Colon (tissue), 2 donors: ENCODE data around the gene NF1.
"Not testable (repeated sequence)": the region's sequence is repeated elsewhere in the genome, so short reads cannot be mapped to it uniquely, and the experiment has no call there.

Source experiments
- FAIRE-seq: peaks from 2 replicates; lab custom pipeline; 2012; peaks lifted over from hg19 to GRCh38; lab: Jason Lieb, UNC
- donor health status: control.
- donor health status: control.

Gene NF1

DNA sequence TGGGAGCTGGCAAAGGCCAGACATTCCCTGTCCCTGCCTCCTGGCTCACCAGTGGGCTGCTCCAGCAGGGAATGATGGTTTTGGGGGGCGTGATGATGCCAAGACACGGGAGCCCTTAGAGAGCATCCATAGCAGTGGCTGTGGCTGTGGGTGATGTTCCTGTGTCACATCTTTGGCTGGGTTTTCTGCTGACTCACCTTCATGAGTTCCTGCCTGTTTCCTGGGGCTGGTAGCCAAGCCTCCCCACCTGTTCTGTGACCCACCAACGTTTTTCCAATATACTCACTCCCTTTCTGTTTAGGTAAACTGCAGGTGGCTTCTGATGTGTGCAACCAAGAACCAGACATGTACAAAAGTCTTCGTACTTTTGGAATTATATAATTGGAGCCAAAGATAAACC is 16.5 kb upstream of the NF1 start:
- no peak for FAIRE-seq

DNA sequence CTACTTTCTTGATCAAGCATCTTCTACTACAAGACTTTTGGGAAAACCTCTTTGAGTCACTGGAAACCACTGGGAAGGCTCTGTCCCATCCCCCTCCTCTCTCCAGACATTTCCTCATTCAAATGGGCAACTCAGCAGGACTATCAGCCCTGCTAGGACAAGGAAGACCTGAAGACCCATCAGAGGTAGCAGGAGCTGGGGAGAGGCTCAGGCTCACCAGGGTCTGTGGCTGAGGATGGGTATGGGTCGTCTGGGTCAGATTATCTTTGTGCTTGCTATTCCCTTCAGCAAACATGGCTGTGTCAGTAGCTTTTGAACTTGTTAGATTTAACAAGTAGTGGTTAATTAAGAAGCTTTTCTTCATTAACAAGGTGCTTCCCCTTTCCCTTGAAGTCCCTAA is 15.0 kb upstream of the NF1 start:
- no peak for FAIRE-seq

DNA sequence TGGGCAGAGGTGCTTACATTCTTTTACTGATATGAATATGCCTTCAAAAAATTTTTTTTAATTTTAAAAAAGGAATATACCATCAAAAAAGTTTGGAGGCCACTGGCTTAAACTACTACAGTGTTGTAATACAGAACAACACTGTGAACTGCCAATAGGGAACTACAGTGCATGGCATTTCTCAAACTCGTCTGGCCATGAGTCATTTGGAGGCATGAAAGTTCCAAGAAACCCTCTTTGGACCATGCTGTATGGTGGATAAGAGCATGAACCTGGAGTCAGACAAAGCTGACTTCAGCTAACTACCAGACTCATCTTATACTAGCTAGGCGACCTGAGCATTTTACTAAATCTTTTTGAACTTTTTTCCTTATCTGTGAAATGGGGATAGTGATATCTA is 9.2 kb upstream of the NF1 start:
- FAIRE-seq, result no peak

DNA sequence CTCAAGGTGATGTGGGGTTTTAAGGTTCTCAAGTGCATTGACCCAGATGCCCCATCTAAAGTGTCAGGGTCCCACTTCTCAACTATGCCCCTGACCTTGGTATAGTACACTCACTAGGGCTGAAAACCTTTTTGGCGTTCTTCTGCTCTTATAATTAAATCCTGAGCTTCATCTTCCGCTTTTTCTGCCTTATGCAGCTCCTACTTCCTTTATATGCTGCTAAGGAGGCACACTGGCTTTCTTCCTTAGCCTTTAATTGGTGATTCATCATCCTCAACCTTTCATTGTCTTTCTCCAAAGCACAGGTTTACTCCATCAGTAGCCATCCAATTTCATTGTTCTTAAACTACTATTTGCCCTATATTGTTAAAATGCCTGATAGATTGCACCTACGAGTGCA is 5.3 kb upstream of the NF1 start:
- no peak for FAIRE-seq

DNA sequence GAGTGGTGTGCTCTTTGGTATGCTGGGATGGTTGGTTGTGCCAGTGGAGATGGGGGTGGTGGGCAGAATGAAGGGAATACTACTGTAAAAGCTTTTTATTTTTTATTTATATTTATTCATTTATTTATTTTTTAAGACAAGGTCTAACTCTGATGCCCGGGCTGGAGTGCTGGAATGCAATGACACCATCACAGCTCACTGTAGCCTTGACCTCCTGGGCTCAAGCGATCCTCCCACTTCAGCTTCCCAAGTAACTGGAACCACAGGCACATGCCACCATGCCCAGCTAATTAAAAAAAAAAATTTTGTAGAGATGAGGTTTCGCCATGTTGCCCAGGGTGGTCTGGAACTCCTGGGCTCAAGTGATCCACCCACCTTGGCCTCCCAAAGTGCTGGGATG is 4.1 kb upstream of the NF1 start:
- not testable (repeated sequence) for FAIRE-seq

DNA sequence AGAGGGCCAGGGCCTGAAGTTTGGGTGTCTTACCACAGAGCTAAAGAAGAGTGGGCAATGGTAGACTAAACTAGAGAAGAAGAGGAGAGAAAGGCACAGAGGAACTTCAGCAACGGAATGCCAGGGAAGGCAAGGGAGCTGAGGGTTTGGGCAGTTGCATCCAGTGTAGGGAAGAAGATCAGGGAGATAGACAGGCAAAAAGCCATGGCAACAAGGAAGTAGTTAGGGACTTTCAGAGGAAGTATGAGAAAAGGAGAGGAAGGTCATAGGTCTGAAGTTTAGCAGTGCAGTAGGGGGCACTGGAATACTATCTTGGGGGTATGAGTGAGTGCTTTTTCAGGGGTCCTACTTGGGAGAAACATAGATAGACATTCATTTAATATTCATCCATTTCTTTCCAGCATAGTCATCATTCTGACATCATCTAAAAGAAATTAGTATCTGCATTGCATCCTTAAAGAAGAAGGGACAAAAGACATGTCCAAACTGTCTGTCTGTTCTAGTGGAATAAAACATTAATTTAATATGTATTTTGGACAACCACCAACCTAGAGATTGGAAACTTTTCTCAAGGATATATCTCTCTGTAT is 2.2 kb upstream of the NF1 start:
- FAIRE-seq, result no peak

DNA sequence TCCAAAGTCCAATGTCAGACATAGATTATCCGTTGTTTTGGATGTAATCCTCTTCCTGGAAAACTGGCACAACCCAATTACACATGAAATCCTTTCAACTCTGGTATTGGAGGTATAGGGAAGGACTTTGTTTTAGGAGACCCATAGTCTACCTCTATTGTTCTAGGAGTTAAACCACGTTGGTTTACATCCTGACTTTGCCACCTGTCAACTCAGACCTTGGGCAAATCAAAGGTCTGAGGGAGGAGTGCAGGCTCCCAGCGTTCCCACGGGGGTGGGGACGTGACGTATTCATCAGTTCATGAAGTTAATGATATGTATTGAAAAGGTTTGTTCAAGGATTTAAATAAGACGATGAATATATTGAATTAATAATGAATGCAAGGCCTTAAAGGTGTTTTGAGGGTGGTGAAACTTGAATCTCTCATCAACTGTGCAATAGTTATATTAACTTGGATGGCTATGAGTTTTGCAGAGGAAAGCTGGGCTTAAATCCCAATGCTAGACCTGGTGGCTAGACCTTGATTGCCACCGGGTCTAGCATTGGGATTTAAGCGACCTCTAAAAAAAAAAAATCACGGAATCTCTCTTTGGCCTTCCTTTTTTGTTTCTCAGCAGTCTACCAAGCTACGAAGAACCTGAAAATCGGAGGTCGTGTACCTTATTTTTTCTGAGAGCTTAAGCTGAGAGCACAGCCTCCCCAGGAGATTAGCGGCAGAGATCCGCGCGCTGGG is 744 bp upstream of the NF1 start:
- FAIRE-seq, result no peak

DNA sequence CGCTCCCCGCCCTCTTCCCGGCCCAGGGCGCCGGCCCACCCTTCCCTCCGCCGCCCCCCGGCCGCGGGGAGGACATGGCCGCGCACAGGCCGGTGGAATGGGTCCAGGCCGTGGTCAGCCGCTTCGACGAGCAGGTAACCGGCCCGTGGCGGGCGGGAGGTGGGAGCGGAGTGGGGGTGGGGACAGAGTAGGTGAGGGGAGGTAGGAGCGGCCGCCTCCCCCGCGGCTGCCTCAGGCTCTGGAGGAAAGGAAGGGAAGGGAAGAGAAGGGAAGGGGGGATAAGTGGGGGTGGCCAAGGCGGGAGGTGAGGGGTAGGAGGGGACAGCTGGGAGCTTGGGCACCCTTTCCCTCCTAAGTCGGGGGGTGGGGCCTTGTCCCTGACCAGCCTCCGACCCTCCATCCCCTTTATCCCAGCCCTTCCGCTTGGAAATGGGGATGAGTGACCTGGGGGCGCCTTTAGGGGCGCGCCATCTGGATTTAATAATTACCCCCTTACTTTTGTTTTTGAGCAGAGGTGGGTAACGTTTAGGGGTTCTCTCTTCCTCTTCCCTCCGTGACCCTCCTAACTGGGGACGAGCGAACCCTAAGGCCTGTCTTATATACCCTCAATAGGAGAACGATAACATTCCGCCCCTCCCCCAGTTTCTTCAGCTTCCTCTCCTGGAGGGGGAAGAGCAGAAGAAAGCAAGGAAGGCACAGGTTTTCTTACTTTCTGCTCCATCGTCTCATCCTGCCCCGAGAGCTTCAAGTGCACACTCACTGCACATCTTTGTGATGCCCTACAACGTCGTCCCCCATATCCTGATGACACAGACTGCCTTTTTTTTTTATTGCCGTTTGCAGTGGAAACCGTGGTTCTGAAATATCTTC is 694 bp downstream of the NF1 start:
- FAIRE-seq, result no peak

DNA sequence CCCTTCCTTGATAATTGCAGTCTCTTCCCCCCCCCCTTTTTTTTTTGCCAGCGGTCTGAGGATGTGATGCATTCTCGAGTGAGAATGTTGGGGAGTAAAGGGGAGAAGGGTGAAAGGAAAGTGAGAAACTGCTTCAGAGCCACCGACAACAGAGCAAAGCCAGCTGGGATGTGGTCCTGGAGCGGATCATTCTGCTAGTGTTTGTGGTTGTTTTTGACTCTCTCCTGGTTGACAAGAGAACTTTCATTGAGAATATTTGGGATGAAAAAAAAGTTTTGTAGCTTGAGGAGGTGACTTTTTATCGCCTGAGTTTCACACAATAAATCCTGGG is 1.3 kb downstream of the NF1 start:
- no peak for FAIRE-seq

DNA sequence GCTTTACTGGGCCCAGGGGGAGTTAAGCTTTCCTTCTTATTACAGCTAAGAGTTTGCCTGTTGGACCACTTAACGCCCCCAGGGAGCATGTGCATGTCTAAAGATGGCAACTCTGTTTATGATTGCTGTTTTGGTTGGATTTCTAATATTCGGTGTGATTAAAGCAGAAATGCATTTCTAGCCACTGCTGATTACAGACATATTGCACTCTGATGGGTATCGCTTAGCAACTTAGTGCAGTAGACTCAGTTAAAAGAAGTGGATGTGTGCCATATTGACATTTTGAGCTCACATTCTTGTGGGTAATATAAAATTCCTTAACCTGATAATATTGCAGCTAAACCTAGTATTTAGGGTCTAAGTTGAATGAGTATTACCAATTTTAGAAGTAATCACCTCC is 4.2 kb downstream of the NF1 start:
- no peak for FAIRE-seq

DNA sequence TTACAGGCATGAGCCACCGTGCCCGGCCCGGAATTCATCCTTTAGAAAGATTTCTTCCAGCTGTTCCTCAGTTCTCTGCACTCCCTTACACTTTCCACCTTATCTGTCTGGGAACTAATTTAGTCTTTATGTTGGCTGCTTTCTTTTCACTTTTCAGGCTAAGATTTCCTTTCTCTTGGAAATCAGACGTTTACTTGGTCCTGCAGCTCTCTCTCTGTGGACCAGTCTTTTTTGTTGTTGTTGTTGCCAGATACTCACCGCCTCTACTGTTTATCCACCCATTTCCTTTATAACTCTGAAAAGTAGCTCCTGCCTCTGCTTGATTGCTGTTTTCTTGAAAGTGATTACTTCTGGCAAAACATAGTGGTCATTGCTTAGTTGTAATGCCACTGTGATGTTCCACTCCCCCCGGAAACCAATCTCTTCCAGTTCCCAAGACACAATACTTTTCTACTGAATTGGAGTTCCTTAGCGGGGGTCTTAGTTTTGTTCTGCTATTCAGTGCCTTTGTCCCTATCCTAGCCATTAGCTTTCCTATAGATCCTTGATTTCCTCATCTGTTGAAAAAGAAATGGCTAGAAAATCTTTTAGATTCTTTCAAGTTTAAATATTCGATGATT is 6.2 kb downstream of the NF1 start:
- FAIRE-seq, result no peak

DNA sequence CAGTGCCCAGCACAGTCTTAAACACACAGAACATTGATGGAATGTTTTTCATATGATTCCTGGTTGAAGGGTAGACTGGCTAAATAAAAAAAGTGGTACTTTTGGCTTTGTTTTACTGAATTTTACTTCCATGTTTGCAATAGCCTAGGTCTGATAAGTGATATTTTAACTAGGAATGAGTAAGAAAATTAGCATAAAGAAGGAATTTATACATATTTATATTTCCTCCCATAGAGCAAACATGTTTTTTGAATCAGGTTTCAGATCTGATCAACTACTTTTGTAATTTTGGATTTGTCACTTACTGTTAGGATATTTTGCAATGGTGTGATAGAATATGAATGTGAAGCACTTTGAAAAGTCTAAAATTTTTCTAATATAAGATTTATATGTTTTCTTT is 7.2 kb downstream of the NF1 start:
- FAIRE-seq, result no peak

DNA sequence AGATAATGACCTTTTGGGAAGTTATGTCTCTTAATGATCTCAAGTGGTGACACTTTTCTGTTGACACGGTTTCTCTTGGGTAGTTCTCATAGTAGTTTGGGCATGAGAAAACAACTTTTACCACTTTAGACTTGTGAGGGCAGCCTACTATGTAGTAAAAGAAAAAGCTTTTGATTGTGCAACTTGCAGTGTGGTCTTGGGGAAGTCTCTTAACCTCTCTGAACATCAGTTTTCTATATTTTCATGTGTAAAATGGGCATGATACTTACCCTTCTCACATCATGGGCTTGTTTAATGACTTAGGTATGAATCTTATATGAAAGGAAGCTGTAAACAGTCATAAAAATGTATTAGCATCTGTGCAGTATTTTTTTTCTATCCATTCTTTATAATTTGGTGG is 11.2 kb downstream of the NF1 start:
- no peak for FAIRE-seq

DNA sequence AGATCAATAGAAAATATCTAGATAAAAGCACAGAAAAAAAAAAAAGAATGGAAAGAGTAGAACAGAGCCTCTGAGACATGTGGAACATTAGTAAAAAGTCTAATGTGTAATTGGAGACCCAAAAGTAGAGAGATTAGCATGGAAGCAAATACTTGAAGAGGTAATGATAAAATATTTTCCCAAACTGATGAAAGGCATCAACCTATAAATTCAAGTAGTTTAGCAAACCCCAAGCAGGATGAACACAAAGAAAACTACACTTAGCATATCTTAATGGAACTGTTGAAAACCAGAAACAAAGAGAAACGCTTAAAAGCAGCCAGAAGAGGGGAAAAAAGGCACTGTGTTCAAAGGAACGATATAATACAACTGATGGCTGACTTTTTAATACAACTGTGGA is 16.4 kb downstream of the NF1 start:
- FAIRE-seq, result no peak

DNA sequence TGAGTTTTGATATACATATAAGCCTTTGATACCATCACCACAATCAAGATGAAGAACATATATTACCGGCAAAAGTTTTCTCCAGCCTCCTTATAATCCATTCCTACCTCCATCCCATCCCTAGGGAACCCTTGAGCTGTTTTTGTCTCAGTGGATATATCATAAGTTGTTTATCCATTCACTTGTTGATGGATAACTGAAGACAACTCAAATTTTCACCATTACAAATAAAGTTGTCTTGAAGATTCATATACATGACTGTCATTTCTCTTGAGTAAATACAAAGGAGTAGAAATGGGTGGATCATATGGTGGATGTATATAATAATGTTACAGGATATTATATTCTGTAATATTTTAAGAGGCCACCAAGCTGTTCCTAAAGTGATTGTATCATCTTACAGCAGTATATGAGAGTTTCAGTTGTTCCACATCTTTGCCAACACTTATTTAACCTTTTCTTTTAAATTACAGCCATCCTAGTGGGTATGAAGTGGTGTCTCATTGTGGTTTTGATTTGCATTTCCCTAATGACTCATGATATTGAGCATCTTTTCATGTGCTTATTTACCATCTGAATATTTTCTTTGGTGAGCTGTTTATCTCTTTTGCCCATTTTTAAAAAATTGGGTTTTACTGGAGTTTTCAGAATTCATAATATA is 17.4 kb downstream of the NF1 start:
- FAIRE-seq, result no peak

DNA sequence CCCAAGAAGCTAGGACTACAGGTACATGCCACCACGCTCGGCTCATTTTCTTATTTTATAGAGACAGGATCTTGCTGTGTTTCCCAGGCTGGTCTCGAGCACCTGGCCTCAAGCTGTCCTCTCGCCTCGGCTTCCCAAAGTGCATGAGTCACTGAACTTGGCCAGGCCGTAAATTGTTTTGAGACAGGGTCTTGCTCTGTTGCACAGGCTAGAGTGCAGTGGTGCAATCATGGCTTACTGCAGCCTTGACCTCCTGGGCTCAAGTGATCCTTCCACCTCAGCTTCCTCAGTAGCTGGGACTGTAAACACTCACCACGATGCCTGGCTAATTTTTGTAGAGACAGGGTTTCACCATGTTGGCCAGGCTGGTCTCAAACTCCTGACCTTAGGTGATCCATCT is 18.6 kb downstream of the NF1 start:
- not testable (repeated sequence) for FAIRE-seq

DNA sequence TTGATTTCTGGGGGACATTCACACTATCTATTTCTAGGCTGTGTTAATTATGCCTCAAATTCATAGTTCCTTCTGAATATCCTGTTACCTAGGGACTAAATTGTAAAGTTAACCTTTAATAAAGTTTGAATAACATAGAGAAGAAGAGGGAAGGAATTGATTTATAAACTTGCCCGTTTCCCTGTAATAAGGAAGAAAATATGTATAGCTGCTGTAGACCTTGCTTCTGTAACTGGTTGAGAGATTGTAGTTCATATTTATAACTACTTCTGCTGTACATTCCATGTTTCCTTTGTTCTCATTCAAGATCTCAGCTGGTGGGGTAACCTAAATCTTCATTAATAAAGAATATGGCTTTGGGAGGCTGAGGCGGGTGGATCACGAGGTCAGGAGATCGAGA is 19.2 kb downstream of the NF1 start:
- no peak for FAIRE-seq

DNA sequence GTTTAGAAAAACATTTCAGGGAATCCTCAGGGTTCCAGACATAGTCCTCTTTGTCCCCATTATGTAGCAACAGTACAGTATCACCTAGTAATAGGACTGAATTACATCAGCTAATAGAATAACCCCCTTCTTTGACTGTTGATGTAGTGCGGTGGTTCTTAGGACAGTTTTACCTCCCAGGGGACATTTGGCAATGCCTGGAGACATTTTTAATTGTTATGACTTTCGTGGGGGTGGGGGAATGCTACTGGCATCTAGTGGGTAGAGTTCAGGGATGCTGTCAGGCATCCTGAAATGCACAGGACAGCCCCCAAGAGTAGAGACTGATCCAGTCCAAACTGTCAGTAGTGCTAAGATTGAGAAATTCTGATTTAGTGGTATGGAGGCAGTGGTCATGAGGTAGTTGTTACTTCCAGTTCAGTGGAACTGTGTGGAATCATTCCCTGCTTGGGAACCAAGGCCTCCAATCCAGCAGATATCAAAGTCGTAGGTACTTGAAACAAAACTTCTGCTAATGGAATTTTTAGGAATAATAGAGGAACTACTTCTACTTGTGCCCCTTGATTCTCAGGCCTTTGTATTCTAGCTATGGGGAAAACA is 20.3 kb downstream of the NF1 start:
- FAIRE-seq, result no peak

DNA sequence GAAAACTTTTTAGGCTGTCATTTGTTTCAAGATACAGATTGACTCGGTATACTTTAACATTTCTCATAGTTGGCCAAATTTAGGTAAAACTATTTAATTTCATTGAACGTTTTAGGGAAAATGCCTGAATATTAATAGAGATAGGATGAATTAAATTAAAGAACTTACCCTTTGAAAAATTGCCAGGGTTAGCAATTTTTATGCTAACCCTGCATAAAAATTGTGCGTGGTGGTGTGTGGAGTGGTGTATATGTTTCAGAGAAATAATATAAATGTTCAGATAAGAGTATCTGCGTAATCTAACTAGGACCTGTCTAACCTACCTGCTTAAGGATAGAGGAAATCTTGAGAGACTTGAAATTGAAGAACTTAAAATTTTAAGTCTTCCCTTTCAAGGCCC is 21.4 kb downstream of the NF1 start:
- no peak for FAIRE-seq

DNA sequence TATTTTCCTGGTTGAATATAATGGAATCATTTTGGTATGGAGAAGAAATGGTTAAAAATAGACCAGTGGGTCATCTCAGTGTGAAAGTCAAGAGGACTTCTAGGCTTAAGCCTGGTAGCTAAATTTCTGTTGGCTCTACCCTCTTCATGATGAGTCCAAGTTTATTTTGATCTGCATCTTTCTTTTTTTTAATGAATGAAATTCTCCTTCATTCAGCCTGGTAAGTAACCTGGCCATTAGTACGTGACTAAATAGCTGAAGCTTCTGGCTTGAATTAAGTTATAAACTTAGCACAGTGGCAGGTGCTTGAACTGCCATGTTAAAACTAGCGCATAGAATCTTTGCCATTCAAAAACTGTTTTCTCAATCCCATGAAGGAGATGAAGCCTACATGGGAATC is 28.0 kb downstream of the NF1 start:
- no peak for FAIRE-seq

DNA sequence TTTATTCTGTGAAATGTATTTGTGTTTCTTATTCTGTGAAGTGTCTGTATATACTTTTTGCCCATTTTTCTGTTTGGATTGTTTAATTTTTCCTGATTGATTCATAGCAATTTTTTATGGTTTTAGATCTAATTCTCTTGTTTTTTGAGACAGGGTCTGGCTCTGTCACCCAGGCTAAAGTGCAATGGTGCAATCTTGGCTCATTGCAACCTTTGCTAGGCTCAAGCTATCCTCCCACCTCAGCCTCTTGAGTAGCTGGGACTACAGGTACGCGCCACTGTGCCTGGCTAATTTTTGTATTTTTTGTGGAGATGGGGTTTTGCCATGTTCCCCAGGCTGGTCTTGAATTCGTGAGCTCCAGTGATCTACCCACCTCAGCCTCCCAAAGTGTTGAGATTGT is 31.5 kb downstream of the NF1 start:
- FAIRE-seq, result no peak

DNA sequence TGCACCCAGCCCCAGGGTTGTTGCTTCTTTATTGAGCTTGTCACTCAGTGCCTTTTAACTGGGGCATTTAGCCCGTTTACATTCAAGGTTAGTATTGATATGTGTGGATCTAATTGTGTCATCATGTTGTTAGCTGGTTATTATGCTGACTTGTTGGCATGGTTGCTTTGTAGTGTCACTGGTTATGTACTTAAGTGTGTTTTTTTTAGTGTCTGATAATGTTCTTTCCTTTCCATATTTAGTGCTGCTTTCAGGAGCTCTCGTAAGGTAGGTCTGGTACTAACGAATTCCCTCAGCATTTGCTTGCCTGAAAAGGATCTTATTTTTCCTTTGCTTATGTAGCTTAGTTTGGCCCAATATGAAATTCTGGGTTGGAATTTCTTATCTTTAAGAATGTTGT is 33.5 kb downstream of the NF1 start:
- FAIRE-seq, result no peak
